Limb (tissue), 2 donors: ENCODE results near the gene ARHGEF12.

Experiments used
- DNase-seq, 2 donors: peaks; one replicate each; pipeline ENCODE4 v3.0.0-alpha.2; 2016; ENCODE audit errors: extremely low spot score in 2 of 2

Gene ARHGEF12

GRCh38 chr11:120384476-120384875 lies 48.3 kb downstream of the ARHGEF12 start:
- DNase-seq: no peak

- no peak for DNase-seq
Observed at GRCh38 chr11:120385110-120385509, 48.9 kb downstream of the ARHGEF12 start.

- DNase-seq: no peak
Observed at GRCh38 chr11:120385655-120386054, 49.4 kb downstream of the ARHGEF12 start.

- no peak for DNase-seq
Observed at GRCh38 chr11:120386318-120386717, 50.1 kb downstream of the ARHGEF12 start.

- DNase-seq: no peak
Observed at GRCh38 chr11:120386774-120387371, 50.7 kb downstream of the ARHGEF12 start.

GRCh38 chr11:120388261-120388660 lies 52.0 kb downstream of the ARHGEF12 start:
- no peak for DNase-seq

- no peak for DNase-seq
Observed at GRCh38 chr11:120389693-120390584, 53.7 kb downstream of the ARHGEF12 start.

GRCh38 chr11:120390585-120390922 lies 54.3 kb downstream of the ARHGEF12 start:
- no peak for DNase-seq

- peak in 1 of 2 donors; percentile 43 for DNase-seq
Observed at GRCh38 chr11:120391292-120391691, 55.1 kb downstream of the ARHGEF12 start.

GRCh38 chr11:120391854-120392253 lies 55.6 kb downstream of the ARHGEF12 start:
- no peak for DNase-seq

- no peak for DNase-seq
Observed at GRCh38 chr11:120392314-120392713, 56.1 kb downstream of the ARHGEF12 start.

- no peak for DNase-seq
Observed at GRCh38 chr11:120392793-120393192, 56.6 kb downstream of the ARHGEF12 start.

GRCh38 chr11:120394119-120394518 lies 57.9 kb downstream of the ARHGEF12 start:
- DNase-seq: no peak

GRCh38 chr11:120395778-120396177 lies 59.6 kb downstream of the ARHGEF12 start:
- DNase-seq: no peak

- DNase-seq: no peak
Observed at GRCh38 chr11:120398132-120398531, 61.9 kb downstream of the ARHGEF12 start.

GRCh38 chr11:120399307-120399706 lies 63.1 kb downstream of the ARHGEF12 start:
- DNase-seq: no peak

GRCh38 chr11:120400564-120401364 lies 64.6 kb downstream of the ARHGEF12 start:
- DNase-seq: peak in 1 of 2 donors; percentile 64

- DNase-seq: no peak
Observed at GRCh38 chr11:120401506-120401905, 65.3 kb downstream of the ARHGEF12 start.

- no peak for DNase-seq
Observed at GRCh38 chr11:120403966-120404365, 67.8 kb downstream of the ARHGEF12 start.

- DNase-seq: no peak
Observed at GRCh38 chr11:120404495-120404894, 68.3 kb downstream of the ARHGEF12 start.

- no peak for DNase-seq
Observed at GRCh38 chr11:120409655-120410054, 73.4 kb downstream of the ARHGEF12 start.
